PC-9 (cell line): ENCODE results near the gene TMEM107. TPM values are rescaled to one million over a fixed set of nuclear protein-coding genes. Genes with fewer than 3 reads are reported as not detected.

Source experiments
- BruUV-seq: library from RNA; stranded (reverse); fragments of 400-500 nt; replicated peaks from 2 replicates; lab custom pipeline; 2021; lab: Mats Ljungman, UMichigan
- CTCF ChIA-PET: fragments of 300-600 bp; sonication (Branson Sonifier 250); formaldehyde crosslinking; loops from one replicate; lab custom pipeline; 2022; ENCODE audit warnings: antibody characterized with exemption; lab: Charles Lee
- POLR2A ChIA-PET: fragments of 300-600 bp; sonication (Branson Sonifier 250); formaldehyde crosslinking; loops from one replicate; lab custom pipeline; 2022; ENCODE audit warnings: antibody characterized with exemption; ENCODE audit not compliant: unreplicated experiment; lab: Charles Lee
- DNase-seq, 2 experiments: peaks; one replicate each; pipeline versions ENCODE4 v3.0.0 to v3.0.0-alpha.2; 2015 to 2022; ENCODE audit warnings: mixed read lengths in 1 of 2
- H2AFZ ChIP-seq: fragments of 200-600 bp; sonication (generic); 2 replicates; pipeline ENCODE4 v1.8.1; 2017; ENCODE audit warnings: antibody characterized with exemption
- H3F3A ChIP-seq: fragments of 200-600 bp; sonication (generic); 2 replicates; pipeline ENCODE4 v1.8.1; 2017; ENCODE audit warnings: antibody characterized with exemption, mild to moderate bottlenecking, low read depth; ENCODE audit not compliant: insufficient read depth
- H3K27ac ChIP-seq: fragments of 200-600 bp; sonication (generic); 2 replicates; pipeline ENCODE4 v1.6.1; 2016; ENCODE audit warnings: mixed run types
- H3K27me3 ChIP-seq: fragments of 200-600 bp; sonication (generic); 2 replicates; pipeline ENCODE4 v1.6.1; 2016; ENCODE audit warnings: low read depth, mixed run types; ENCODE audit not compliant: insufficient read depth
- H3K36me3 ChIP-seq: fragments of 200-600 bp; sonication (generic); 2 replicates; pipeline ENCODE4 v1.6.1; 2016; ENCODE audit warnings: low read depth, mixed run types
- H3K4me1 ChIP-seq: fragments of 200-600 bp; sonication (generic); replicated peaks from 2 replicates; pipeline ENCODE4 v1.6.1; 2016; ENCODE audit warnings: mixed run types; ENCODE audit not compliant: insufficient read depth
- H3K4me2 ChIP-seq: fragments of 200-600 bp; sonication (generic); 2 replicates; pipeline ENCODE4 v1.6.1; 2017; ENCODE audit warnings: mixed run types
- H3K4me3 ChIP-seq: fragments of 200-600 bp; sonication (generic); 2 replicates; pipeline ENCODE4 v1.6.1; 2016; ENCODE audit warnings: mixed run types
- H3K79me2 ChIP-seq: fragments of 200-600 bp; sonication (generic); 2 replicates; pipeline ENCODE4 v1.6.1; 2017; ENCODE audit warnings: low read depth, mixed run types
- H3K9me2 ChIP-seq: fragments of 200-600 bp; sonication (generic); 2 replicates; pipeline ENCODE4 v1.8.1; 2017; ENCODE audit warnings: mild to moderate bottlenecking; ENCODE audit not compliant: insufficient read depth
- H3K9me3 ChIP-seq: fragments of 200-600 bp; sonication (generic); 2 replicates; pipeline ENCODE4 v1.8.1; 2016; ENCODE audit warnings: low read depth; ENCODE audit not compliant: insufficient read depth
- H4K20me1 ChIP-seq: fragments of 200-600 bp; sonication (generic); 2 replicates; pipeline ENCODE4 v1.8.1; 2017; ENCODE audit not compliant: insufficient read depth
- EZH2 ChIP-seq: fragments of 200-600 bp; sonication (generic); IDR thresholded peaks from 2 replicates; pipeline ENCODE4 v1.8.0; 2017; ENCODE audit warnings: antibody characterized with exemption, low read depth
- intact Hi-C: fragments of 100-400 bp; cut with micrococcal nuclease; formaldehyde crosslinking; loops from one replicate; pipeline ENCODE4 v1.10.0; 2022; ENCODE audit not compliant: unreplicated experiment
- total RNA-seq: library from RNA; stranded (reverse); gene quantifications from 2 replicates; pipeline ENCODE4 v1.2.3, GENCODE V29; 2021
- TF ChIP-seq, protein P1 (sequence below): fragments of 200-600 bp; sonication (generic); conservative IDR thresholded peaks from 2 replicates; pipeline ENCODE4 v1.6.1; 2017; ENCODE audit warnings: mixed run types, antibody characterized with exemption, mild to moderate bottlenecking, moderate library complexity

Gene TMEM107
- total RNA-seq, 1 experiment from 2014 or later, result 59.1 TPM

DNA sequence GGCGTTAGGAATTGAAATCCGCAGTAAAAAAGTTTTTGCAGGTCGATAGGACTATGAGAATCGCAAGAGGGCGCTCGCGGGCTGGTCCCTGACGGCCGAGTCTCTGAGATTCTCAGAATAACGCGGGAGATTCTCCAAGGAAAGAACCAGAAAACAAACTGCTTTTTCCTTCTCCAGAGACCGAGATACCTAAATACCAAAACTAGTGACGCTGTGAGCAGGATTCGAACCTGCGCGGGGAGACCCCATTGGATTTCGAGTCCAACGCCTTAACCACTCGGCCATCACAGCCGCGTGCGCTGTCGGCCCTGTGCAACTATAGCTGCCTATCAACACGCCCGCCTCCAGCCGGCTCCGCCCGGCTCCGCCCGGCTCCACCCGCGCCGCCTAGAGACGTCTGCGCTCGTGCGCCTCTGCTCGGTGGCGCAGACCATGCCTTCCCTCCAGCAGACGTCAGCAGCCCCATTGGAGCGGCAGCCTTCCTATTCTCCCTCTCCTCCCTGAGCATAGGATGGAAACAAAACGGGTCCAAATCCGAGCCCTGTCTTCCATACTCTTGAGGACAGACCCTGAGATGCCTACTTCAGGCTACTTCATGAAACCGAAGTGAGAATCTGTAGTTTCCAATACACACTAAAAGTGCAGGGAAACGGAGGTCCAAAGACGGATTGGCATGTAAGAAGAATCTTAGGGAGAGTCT, 37.4 kb downstream of the TMEM107 start:
- Histone ChIP-seq H3K27ac (peak overlapping the region; percentile 69), H2AFZ (peak overlapping the region; percentile 79), H3K9me3 (no peaks in the 10 kb centered on the region), H3K79me2 (no peaks in the 10 kb centered on the region), H3K36me3 (no peaks in the 10 kb centered on the region), H3K4me3 (peak overlapping the region; percentile 78), H3K4me1 (peaks cover 14% of the 10 kb centered on the region), H3K4me2 (peak overlapping the region; percentile 97), H3F3A (peaks cover 22% of the 10 kb centered on the region; the same call in 1 of the 2 replicates), H3K9me2 (no peaks in the 10 kb centered on the region), H4K20me1 (no peaks in the 10 kb centered on the region), H3K27me3 (no peaks in the 10 kb centered on the region)
- CTCF ChIA-PET, result interaction anchor here (0.6 to 2.5 kb wide), 4 partner anchors 12 to 371 kb away, joined by 3 to 11 read pairs (median 6); no protein-coding TSS in a partner anchor
- POLR2A ChIA-PET, result interaction anchor here (0.5 kb wide), 1 partner anchor 72 kb away, joined by 10 read pairs; the partner anchor contains the start of gene AURKB
- TF ChIP-seq EZH2, result no peak
- TF ChIP-seq, protein P1, sequence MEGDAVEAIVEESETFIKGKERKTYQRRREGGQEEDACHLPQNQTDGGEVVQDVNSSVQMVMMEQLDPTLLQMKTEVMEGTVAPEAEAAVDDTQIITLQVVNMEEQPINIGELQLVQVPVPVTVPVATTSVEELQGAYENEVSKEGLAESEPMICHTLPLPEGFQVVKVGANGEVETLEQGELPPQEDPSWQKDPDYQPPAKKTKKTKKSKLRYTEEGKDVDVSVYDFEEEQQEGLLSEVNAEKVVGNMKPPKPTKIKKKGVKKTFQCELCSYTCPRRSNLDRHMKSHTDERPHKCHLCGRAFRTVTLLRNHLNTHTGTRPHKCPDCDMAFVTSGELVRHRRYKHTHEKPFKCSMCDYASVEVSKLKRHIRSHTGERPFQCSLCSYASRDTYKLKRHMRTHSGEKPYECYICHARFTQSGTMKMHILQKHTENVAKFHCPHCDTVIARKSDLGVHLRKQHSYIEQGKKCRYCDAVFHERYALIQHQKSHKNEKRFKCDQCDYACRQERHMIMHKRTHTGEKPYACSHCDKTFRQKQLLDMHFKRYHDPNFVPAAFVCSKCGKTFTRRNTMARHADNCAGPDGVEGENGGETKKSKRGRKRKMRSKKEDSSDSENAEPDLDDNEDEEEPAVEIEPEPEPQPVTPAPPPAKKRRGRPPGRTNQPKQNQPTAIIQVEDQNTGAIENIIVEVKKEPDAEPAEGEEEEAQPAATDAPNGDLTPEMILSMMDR, result peak; percentile 78
- intact Hi-C loops, result loop anchor here (1.0 to 5.0 kb wide), 6 partner anchors 13 to 83 kb away; no protein-coding TSS in a partner anchor
- no TSS peak for BruUV-seq
- peak; percentile 92 to 99 for DNase-seq

DNA sequence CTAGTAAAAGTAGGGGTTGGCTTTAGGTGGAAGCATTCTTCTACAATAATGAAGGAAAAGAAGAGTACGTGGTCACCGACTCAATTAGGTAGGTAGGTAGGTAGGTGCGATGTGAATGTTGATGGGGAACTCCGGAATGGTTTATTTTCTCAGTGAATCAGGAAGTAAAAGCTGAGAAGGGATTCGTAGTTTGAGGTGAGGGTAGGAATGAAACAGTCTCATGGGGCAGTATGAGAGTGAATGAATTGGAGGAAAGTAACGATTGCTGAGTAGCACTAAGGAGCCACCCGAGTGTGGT, 37.9 kb downstream of the TMEM107 start:
- H3K79me2 ChIP-seq, result no peaks in the 10 kb centered on the region
- ChIA-PET POLR2A (interaction anchor here (0.5 to 0.7 kb wide), 3 partner anchors 52 to 206 kb away, joined by 3 to 10 read pairs (median 9); partner anchors contain the start of gene AURKB), CTCF (interaction anchor here (0.6 to 2.5 kb wide), 4 partner anchors 13 to 43 kb away, joined by 3 to 11 read pairs (median 7); no protein-coding TSS in a partner anchor)
- peak overlapping the region; percentile 57 for H3K4me3 ChIP-seq
- no peaks in the 10 kb centered on the region for H3K27me3 ChIP-seq
- intact Hi-C loops, result loop anchor here (1.0 to 5.0 kb wide), 6 partner anchors 12 to 84 kb away; no protein-coding TSS in a partner anchor
- peak overlapping the region; percentile 96 for H2AFZ ChIP-seq
- H3K4me1 ChIP-seq, result peaks cover 14% of the 10 kb centered on the region
- H3K4me2 ChIP-seq, result peak overlapping the region; percentile 97
- H3K9me2 ChIP-seq, result no peaks in the 10 kb centered on the region
- no peak for DNase-seq
- H3K36me3 ChIP-seq, result no peaks in the 10 kb centered on the region
- peaks cover 23% of the 10 kb centered on the region; the same call in 1 of the 2 replicates for H3F3A ChIP-seq
- no peaks in the 10 kb centered on the region for H4K20me1 ChIP-seq
- peak overlapping the region; percentile 46; the same call in 1 of the 2 replicates for H3K27ac ChIP-seq
- no peaks in the 10 kb centered on the region for H3K9me3 ChIP-seq
- TF ChIP-seq, protein P1, result no peak
- TF ChIP-seq EZH2, result no peak
- no TSS peak for BruUV-seq

DNA sequence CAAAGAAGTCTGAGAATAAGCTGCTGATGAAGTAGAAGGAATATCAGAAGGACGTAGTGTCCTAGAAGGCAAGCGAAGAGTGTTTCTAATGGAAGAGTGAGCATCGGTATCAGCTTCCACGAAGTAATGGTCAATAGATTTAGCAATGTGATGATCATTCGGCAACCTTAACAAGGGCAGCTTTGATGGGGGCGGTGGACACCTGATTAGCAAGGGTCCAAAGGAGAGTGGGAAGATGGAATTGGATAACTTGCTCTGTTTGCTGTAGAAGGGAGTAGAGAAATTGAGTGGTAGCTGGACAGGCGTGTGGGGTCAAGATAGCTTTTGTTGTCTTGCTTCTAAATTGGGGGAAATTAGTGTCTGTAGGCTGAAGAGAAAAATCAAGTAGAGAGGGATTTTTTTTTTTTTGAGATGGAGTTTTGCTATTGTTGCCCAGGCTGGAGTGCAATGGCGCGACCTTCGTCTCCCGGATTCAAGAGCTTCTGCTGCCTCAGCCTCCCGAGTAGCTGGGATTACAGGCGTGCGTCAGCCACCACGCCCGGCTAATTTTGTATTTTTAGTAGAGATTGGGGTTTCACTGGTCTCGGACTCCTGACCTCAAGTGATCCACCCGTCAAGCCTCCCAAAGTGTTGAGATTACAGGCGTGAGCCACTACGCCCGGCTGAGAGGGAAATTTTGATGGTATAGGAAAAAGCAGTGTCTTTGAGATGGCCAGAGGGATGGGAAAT, 38.4 kb downstream of the TMEM107 start:
- Histone ChIP-seq H3K4me2 (peak overlapping the region; percentile 97), H3K36me3 (no peaks in the 10 kb centered on the region), H3K79me2 (no peaks in the 10 kb centered on the region), H3K9me3 (no peaks in the 10 kb centered on the region), H3K4me3 (peak overlapping the region; percentile 57), H3K27me3 (no peaks in the 10 kb centered on the region), H3F3A (peaks cover 23% of the 10 kb centered on the region; the same call in 1 of the 2 replicates), H3K9me2 (no peaks in the 10 kb centered on the region), H3K27ac (peak overlapping the region; percentile 46; the same call in 1 of the 2 replicates), H2AFZ (peak overlapping the region; percentile 96), H4K20me1 (no peaks in the 10 kb centered on the region), H3K4me1 (peaks cover 14% of the 10 kb centered on the region)
- TF ChIP-seq, protein P1, result no peak
- no peak for TF ChIP-seq EZH2
- CTCF ChIA-PET, result interaction anchor here (0.6 to 2.5 kb wide), 5 partner anchors 18 to 163 kb away, joined by 3 to 11 read pairs (median 6); no protein-coding TSS in a partner anchor
- no TSS peak for BruUV-seq
- POLR2A ChIA-PET, result interaction anchor here (0.6 to 0.7 kb wide), 3 partner anchors 19 to 207 kb away, joined by 3 to 9 read pairs (median 6); no protein-coding TSS in a partner anchor
- intact Hi-C loops, result loop anchor here (1.0 to 5.0 kb wide), 6 partner anchors 12 to 84 kb away; no protein-coding TSS in a partner anchor
- DNase-seq, result no peak
